AG09309 (cell line): Measurements from ENCODE around the gene RASA3.

Experiments used
- DNase-seq: peaks from one replicate; pipeline ENCODE4 v3.0.0-alpha.2; 2010; ENCODE audit warnings: low read depth
- H3K4me3 ChIP-seq: 2 replicates; pipeline ENCODE4 v1.5.1; 2011; ENCODE audit warnings: mild to moderate bottlenecking, low read depth, low read length, moderate library complexity; ENCODE audit not compliant: control insufficient read depth
- CTCF ChIP-seq: IDR thresholded peaks from 2 replicates; pipeline ENCODE4 v1.5.1; 2011; ENCODE audit warnings: mild to moderate bottlenecking, low read depth, low read length, inconsistent platforms; ENCODE audit not compliant: insufficient read depth, control insufficient read depth; ENCODE audit errors: missing control alignments

Gene RASA3

DNA sequence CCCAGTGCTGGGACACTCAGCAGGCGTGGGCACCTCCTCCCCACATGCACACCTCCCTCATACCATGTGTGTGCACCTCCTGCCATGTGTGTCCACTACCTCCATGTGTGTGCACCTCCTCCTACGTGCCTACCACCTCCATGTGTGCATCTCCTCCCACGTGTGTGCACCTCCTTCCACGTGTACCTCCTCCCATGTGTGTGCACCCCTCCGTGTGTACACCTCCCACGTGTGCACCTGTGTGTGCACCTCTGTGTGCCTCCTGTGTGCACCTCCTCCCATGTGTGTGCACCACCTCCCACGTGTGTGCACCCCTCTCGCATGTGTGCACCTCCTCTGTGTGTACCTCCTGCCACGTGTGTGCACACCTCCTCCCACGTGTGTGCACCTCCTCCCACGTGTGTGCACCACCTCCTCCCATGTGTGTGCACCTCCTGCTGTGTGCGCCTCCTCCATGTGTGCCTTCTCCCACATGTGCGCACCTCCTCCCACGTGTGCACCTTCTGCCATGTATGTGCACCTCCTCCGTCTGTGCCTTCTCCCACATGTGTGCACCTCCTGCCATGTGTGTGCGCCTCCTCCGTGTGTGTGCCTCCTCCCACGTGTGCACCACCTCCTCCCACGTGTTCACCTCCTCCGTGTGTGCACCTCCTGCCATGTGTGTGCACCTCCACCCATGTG is 152.5 kb downstream of the RASA3 start:
- TF ChIP-seq CTCF = no peak
- DNase-seq = no peak
- no peak overlapping the region for H3K4me3 ChIP-seq

DNA sequence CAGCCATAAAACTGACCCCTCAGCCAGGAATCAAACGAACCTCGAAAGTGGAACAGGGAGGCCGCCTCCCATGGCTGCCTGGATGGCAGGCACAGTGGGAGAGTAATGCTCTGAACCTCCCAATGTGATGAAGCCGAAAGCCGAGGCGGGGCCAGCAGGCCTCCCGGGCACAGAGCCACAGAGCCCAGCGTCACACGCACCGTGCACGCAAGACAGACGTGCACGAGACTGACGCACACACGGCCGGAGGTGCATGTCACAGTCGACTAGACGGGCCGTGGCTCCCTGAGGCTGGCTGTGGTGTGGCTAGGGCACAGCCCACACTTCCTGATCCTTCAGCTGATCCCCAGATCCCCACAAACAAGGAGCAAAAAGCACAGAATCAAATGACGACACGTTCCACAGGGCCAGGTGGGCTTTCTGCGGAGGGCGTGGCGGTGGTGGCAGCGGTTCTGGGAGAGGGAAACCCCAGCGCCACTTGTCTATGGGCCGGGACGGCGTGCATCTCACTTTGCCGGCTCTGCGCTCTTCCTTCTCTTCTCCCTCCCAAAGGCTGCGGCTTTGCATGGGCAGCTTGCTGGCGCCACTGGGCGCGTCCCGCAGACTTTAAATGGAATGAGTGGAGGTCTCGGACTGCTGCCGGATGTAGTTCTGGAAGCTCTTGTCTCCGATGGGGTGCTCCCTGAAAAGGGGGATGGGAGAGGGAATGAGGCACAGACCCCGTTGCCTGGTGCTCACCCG is 153.5 kb downstream of the RASA3 start:
- TF ChIP-seq CTCF = no peak
- H3K4me3 ChIP-seq = no peak overlapping the region
- DNase-seq = no peak

- TF ChIP-seq CTCF = no peak
- no peak for DNase-seq
- H3K4me3 ChIP-seq = no peak overlapping the region
These were observed 154.4 kb downstream of the RASA3 start for GRCh38 chr13:113977976-113978375.

GRCh38 chr13:113976711-113977684 is 155.4 kb downstream of the RASA3 start:
- DNase-seq = peak; percentile 24
- no peak for TF ChIP-seq CTCF

GRCh38 chr13:113975416-113975815 is 157.0 kb downstream of the RASA3 start:
- no peak for DNase-seq
- no peak overlapping the region for H3K4me3 ChIP-seq
- no peak for TF ChIP-seq CTCF

More at GRCh38 chr13:113976711-113977684, 155.4 kb downstream of the RASA3 start:
- H3K4me3 ChIP-seq = no peak overlapping the region

DNA sequence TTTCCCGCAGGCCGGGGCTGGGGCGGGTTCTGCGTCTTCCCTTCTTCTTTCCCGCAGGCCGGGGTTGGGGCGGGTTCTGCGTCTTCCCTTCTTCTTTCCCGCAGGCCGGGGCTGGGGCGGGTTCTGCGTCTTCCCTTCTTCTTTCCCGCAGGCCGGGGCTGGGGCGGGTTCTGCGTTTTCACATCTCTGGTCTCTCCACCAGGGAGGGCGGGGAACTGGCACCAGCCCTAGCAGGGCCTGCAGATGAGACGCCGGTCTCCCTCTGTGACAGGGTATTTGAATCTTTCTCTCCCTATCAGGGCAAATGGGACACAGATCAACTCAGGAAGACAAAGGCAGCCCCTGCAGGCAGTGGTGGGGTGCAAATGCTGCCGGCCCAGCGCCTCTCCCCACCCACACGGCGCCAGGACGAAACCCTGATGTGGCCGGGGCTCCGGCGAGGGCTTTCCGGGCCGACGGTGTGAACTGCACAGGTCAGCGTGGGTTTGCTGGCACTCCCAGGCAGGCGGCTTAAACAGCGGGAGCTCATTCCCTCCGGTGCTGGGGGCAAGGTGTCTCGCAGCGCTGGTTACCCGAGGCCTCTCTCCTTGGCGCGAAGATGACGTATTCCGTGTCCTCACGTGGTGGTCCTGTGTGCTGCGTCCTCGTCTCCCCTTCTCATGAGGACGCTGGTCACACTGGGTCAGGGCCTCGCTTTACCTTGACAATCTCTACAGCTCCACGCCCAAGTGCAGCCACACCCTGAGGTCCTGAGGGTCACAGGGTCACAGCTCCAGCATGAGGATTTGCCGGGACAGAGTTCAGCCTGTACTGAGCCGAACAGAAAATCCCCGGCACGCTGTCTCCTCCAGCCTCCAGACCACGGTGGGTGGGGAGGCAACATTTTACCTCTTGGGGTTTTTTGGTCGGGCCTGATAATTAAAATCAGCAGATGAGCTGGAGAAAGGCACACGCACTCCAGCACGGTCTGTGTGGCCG is 157.8 kb downstream of the RASA3 start:
- no peak for DNase-seq
- TF ChIP-seq CTCF = no peak
- H3K4me3 ChIP-seq = no peak overlapping the region
